ENCODE measurements around the gene RALGDS. TPM values are rescaled to one million over a fixed set of nuclear protein-coding genes. Genes with fewer than 3 reads are reported as not detected.
"Not testable (repeated sequence)": the region's sequence is repeated elsewhere in the genome, so short reads cannot be mapped to it uniquely, and the experiment has no call there.

The RALGDS gene
- total and polyA plus RNA-seq, 2 of the 13 experiments (the other 11 are each of a cell fraction or from before 2014, with no cell fraction given): 12.9 to 25.5 TPM

DNA sequence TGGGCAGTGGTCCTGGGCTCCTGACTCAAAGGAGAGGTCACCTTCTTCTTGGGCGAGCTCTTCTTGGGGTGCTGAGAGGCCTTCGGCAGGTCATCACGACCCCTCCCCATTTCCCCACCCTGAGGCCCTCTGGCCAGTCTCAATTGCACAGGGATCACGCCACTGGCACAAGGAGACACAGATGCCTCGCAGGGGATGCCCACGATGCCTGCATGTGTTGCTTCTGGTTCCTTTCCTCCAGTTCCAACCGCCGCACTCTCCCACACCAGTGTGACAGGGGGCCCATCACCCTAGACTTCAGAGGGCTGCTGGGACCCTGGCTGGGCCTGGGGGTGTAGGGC, 57.9 kb downstream of the RALGDS start:
- Histone ChIP-seq H3K9ac (ENCODE audit: insufficient read depth, low read depth, low read length) (no peak overlapping the region), H2AFZ (ENCODE audit: low read length) (no peak overlapping the region), H4K20me1 (ENCODE audit: insufficient read depth, low read length) (no peaks in the 10 kb centered on the region), H3K4me2 (ENCODE audit: low read depth, low read length) (no peak overlapping the region), H3K4me1 (ENCODE audit: insufficient read depth, low read length) (peaks cover 34% of the 10 kb centered on the region), H3K27me3 (ENCODE audit: control insufficient read depth in 1 of 2, insufficient read depth in 2 of 2, low read length in 2 of 2) (no peaks in the 10 kb centered on the region), H3K36me3 (replicated peaks in 1 of 2; ENCODE audit: control insufficient read depth in 1 of 2, insufficient read depth in 2 of 2, low read length in 2 of 2) (peaks cover 0 to 2% of the 10 kb centered on the region in 2 experiments; a peak in 1 of 5 replicates), H3K27ac (ENCODE audit: extremely low read length, insufficient read depth, low read length) (no peak overlapping the region), H3K4me3 (replicated peaks in 1 of 3; ENCODE audit: insufficient read depth in 1 of 3, low read depth in 2 of 3, low read length in 3 of 3) (no peak overlapping the region), H3K9me3 (ENCODE audit: low read length) (no peaks in the 10 kb centered on the region), H3K79me2 (ENCODE audit: insufficient read depth, low read length) (no peaks in the 10 kb centered on the region)
- FAIRE-seq: no peak
- DNase-seq (ENCODE audit: low spot score): no peak
- 85% methylated on average over 8 of the region's 8 CpGs for WGBS (ENCODE audit: low lambda C conversion rate)
- no peak for ATAC-seq
- BruUV-seq (replicated peaks): no TSS peak
- in situ Hi-C loops (cut with HindIII; ENCODE audit: extremely low pct_ligation_motif_present, low pct_unique_long_range_greater_than_20kb) (no loop called here), intact Hi-C loops (cut with micrococcal nuclease; ENCODE audit: unreplicated experiment) (no loop called here)
- POLR2A ChIA-PET: no interaction called here
- TF ChIP-seq ISX (CRISPR knock-in tag; conservative IDR thresholded peaks at IDR 0.05) (no peak), KDM3A (CRISPR knock-in tag; IDR thresholded peaks at IDR 0.05; ENCODE audit: low read depth) (no peak), SALL1 (CRISPR knock-in tag; IDR thresholded peaks at IDR 0.05) (no peak), TBP (CRISPR knock-in tag; IDR thresholded peaks at IDR 0.05) (no peak), NFIB (CRISPR knock-in tag; IDR thresholded peaks at IDR 0.05; ENCODE audit: borderline replicate concordance) (no peak)
- TF ChIP-seq, protein P1, sequence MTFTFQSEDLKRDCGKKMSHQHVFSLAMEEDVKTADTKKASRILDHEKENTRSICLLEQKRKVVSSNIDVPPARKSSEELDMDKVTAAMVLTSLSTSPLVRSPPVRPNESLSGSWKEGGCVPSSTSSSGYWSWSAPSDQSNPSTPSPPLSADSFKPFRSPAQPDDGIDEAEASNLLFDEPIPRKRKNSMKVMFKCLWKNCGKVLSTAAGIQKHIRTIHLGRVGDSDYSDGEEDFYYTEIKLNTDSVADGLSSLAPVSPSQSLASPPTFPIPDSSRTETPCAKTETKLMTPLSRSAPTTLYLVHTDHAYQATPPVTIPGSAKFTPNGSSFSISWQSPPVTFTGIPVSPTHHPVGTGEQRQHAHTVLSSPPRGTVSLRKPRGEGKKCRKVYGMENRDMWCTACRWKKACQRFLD (CRISPR knock-in tag; IDR thresholded peaks at IDR 0.05; ENCODE audit: borderline replicate concordance): no peak
- TF ChIP-seq, protein P2, sequence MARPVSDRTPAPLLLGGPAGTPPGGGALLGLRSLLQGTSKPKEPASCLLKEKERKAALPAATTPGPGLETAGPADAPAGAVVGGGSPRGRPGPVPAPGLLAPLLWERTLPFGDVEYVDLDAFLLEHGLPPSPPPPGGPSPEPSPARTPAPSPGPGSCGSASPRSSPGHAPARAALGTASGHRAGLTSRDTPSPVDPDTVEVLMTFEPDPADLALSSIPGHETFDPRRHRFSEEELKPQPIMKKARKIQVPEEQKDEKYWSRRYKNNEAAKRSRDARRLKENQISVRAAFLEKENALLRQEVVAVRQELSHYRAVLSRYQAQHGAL (CRISPR knock-in tag; IDR thresholded peaks at IDR 0.05; ENCODE audit: not compliant biosample characterization): no peak
- CTCF ChIA-PET (ENCODE audit: low intra/inter-chr PET ratio, low total read pairs): no interaction called here

DNA sequence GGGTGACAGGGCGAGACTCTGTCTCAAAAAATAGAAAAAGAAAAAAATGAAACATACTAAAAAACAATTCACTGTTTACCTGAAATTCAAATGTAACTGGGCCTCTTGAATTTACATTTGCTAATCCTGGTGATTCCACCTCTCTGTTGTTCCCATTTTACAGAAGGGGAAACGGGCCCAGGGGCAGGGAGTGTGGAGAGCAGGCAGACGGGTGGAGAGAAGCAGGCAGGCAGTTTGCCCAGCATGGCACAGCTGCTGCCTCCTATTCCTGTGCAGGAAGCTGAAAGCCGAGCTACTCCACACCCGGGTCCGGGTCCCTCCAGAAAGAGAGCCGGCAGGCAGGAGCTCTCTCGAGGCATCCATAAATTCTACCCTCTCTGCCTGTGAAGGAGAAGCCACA, 58.5 kb downstream of the RALGDS start:
- intact Hi-C loops (cut with micrococcal nuclease; ENCODE audit: unreplicated experiment); POLR2A ChIA-PET; DNase-seq (ENCODE audit: low spot score); H2AFZ ChIP-seq (ENCODE audit: low read length); H3K9ac ChIP-seq (ENCODE audit: insufficient read depth, low read depth, low read length); H3K36me3 ChIP-seq (replicated peaks in 1 of 2; ENCODE audit: control insufficient read depth in 1 of 2, insufficient read depth in 2 of 2, low read length in 2 of 2); H3K9me3 ChIP-seq (ENCODE audit: low read length); in situ Hi-C loops (cut with HindIII; ENCODE audit: extremely low pct_ligation_motif_present, low pct_unique_long_range_greater_than_20kb); H3K4me3 ChIP-seq (replicated peaks in 1 of 3; ENCODE audit: insufficient read depth in 1 of 3, low read depth in 2 of 3, low read length in 3 of 3); BruUV-seq (replicated peaks); CTCF ChIA-PET (ENCODE audit: low intra/inter-chr PET ratio, low total read pairs); ATAC-seq; H3K27me3 ChIP-seq (ENCODE audit: control insufficient read depth in 1 of 2, insufficient read depth in 2 of 2, low read length in 2 of 2); H4K20me1 ChIP-seq (ENCODE audit: insufficient read depth, low read length); FAIRE-seq; H3K79me2 ChIP-seq (ENCODE audit: insufficient read depth, low read length); H3K4me2 ChIP-seq (ENCODE audit: low read depth, low read length); H3K27ac ChIP-seq (ENCODE audit: extremely low read length, insufficient read depth, low read length): not testable (repeated sequence)
- H3K4me1 ChIP-seq (ENCODE audit: insufficient read depth, low read length): peaks cover 34% of the 10 kb centered on the region
- WGBS (ENCODE audit: low lambda C conversion rate): 64% methylated on average over 4 of the region's 8 CpGs
